CD14-positive monocyte (primary cell): ENCODE data around the gene GADD45GIP1. TPM values are rescaled to one million over a fixed set of nuclear protein-coding genes. Genes with fewer than 3 reads are reported as not detected.
A peak's percentile ranks its signal among the peaks of the same experiment; 100 is the strongest.
"Not testable (repeated sequence)": the region's sequence is repeated elsewhere in the genome, so short reads cannot be mapped to it uniquely, and the experiment has no call there.

Experiments
- DNase-seq, 3 donors: peaks; one replicate each; pipeline ENCODE4 v3.0.0-alpha.2; 2011 to 2022
- H2AFZ ChIP-seq: 2 replicates; pipeline ENCODE4 v1.6.0; 2012; ENCODE audit warnings: mild to moderate bottlenecking, low read depth, low read length, inconsistent platforms; ENCODE audit not compliant: insufficient read depth, poor library complexity, severe bottlenecking
- H3K27ac ChIP-seq, 2 donors: 1 replicate in 1 of 2; 2 replicates in 1 of 2; pipeline ENCODE4 v1.5.1; 2012 to 2013; ENCODE audit warnings: low read length in 2 of 2, control low read depth in 1 of 2, inconsistent platforms in 1 of 2, low read depth in 1 of 2, mild to moderate bottlenecking in 1 of 2
- H3K27me3 ChIP-seq, 2 donors: one replicate each; pipeline versions ENCODE4 v1.6.0 to v1.6.1; 2011 to 2013; ENCODE audit warnings: low read length in 2 of 2; ENCODE audit not compliant: control insufficient read depth in 2 of 2, insufficient read depth in 2 of 2
- H3K36me3 ChIP-seq, 2 donors: replicated peaks in 1 of 2; 1 replicate in 1 of 2; 2 replicates in 1 of 2; pipeline versions ENCODE4 v1.5.1 to v1.6.1; 2012 to 2013; ENCODE audit warnings: low read length in 2 of 2, control low read depth in 1 of 2, inconsistent platforms in 1 of 2, mild to moderate bottlenecking in 1 of 2; ENCODE audit not compliant: insufficient read depth in 2 of 2, control insufficient read depth in 1 of 2
- H3K4me1 ChIP-seq, 2 donors: 1 replicate in 1 of 2; 2 replicates in 1 of 2; pipeline versions ENCODE4 v1.5.1 to v1.6.1; 2012 to 2013; ENCODE audit warnings: low read length in 2 of 2, control low read depth in 1 of 2, inconsistent platforms in 1 of 2, mild to moderate bottlenecking in 1 of 2, moderate library complexity in 1 of 2; ENCODE audit not compliant: insufficient read depth in 2 of 2, control insufficient read depth in 1 of 2
- H3K4me2 ChIP-seq: replicated peaks from 2 replicates; pipeline ENCODE3; 2012; ENCODE audit warnings: low read length, moderate library complexity, mild to moderate bottlenecking; ENCODE audit not compliant: poor library complexity, severe bottlenecking; ENCODE audit errors: extremely low read depth
- H3K4me3 ChIP-seq, 3 experiments: fragments of 200-600 bp in 1 of 3; sonication (generic) in 1 of 3; replicated peaks in 1 of 3; 1 replicate in 2 of 3; 2 replicates in 1 of 3; pipeline ENCODE4 v1.5.1; 2011 to 2013; ENCODE audit warnings: low read length in 3 of 3, mild to moderate bottlenecking in 3 of 3, control low read depth in 2 of 3, low read depth in 2 of 3, inconsistent platforms in 1 of 3, moderate library complexity in 1 of 3
- H3K79me2 ChIP-seq: 2 replicates; pipeline ENCODE4 v1.6.0; 2012; ENCODE audit warnings: mild to moderate bottlenecking, control low read depth, inconsistent platforms, low read length, moderate library complexity; ENCODE audit not compliant: insufficient read depth
- H3K9ac ChIP-seq: 2 replicates; pipeline ENCODE4 v1.6.0; 2017; ENCODE audit warnings: low read length, mild to moderate bottlenecking; ENCODE audit not compliant: insufficient read depth, poor library complexity, severe bottlenecking
- H3K9me3 ChIP-seq, 2 donors: replicated peaks in 1 of 2; 1 replicate in 1 of 2; 2 replicates in 1 of 2; pipeline versions ENCODE4 v1.5.1 to v1.6.1; 2012 to 2013; ENCODE audit warnings: low read length in 2 of 2, control low read depth in 1 of 2; ENCODE audit not compliant: control insufficient read depth in 1 of 2, insufficient read depth in 1 of 2
- H4K20me1 ChIP-seq: 2 replicates; pipeline ENCODE4 v1.6.0; 2012; ENCODE audit warnings: mild to moderate bottlenecking, low read length, control low read depth, moderate library complexity; ENCODE audit not compliant: insufficient read depth
- H3K27ac Mint-ChIP-seq, 7 donors: one replicate each; pipeline ENCODE4 v1.8.0; 2020; ENCODE audit warnings: mild to moderate bottlenecking in 7 of 7, mixed read lengths in 7 of 7, moderate library complexity in 6 of 7, inconsistent platforms in 2 of 7
- H3K27me3 Mint-ChIP-seq, 3 donors: one replicate each; pipeline ENCODE4 v1.8.0; 2021 to 2022; ENCODE audit warnings: low read depth in 3 of 3, mild to moderate bottlenecking in 3 of 3, mixed read lengths in 3 of 3, moderate library complexity in 3 of 3, inconsistent platforms in 1 of 3
- H3K36me3 Mint-ChIP-seq, 2 donors: one replicate each; pipeline ENCODE4 v1.8.0; 2020; ENCODE audit warnings: mixed read lengths in 2 of 2, inconsistent platforms in 1 of 2, mild to moderate bottlenecking in 1 of 2
- H3K4me1 Mint-ChIP-seq: one replicate; pipeline ENCODE4 v1.8.0; 2020; ENCODE audit warnings: mild to moderate bottlenecking, mixed read lengths
- H3K4me3 Mint-ChIP-seq, 2 donors: one replicate each; pipeline ENCODE4 v1.8.0; 2020; ENCODE audit warnings: mild to moderate bottlenecking in 2 of 2, mixed read lengths in 2 of 2, moderate library complexity in 1 of 2
- H3K9me3 Mint-ChIP-seq, 7 donors: one replicate each; pipeline ENCODE4 v1.8.0; 2020 to 2022; ENCODE audit warnings: mixed read lengths in 7 of 7, mild to moderate bottlenecking in 6 of 7, moderate library complexity in 6 of 7, inconsistent platforms in 2 of 7
- CTCF ChIP-seq: fragments of 200-600 bp; IDR thresholded peaks from one replicate; pipeline ENCODE4 v1.8.0; 2022; ENCODE audit warnings: antibody characterized with exemption, mild to moderate bottlenecking
- WGBS: methylation state at CpG from one replicate; pipeline ENCODE4 v1.1.5; 2013; ENCODE audit warnings: missing lambda C conversion rate; ENCODE audit not compliant: insufficient coverage; 5-methylcytosine and 5-hydroxymethylcytosine counted together
- intact Hi-C, 2 donors: fragments of 100-400 bp; cut with micrococcal nuclease; formaldehyde crosslinking; loops; one replicate each; pipeline versions ENCODE4 v1.15.0 to v1.15.1; 2023
- polyA plus RNA-seq, 3 donors: library from polyadenylated mRNA; depleted of rRNA in 1 of 3; unstranded in 2 of 3; stranded (reverse) in 1 of 3; fragments of 300-500 nt in 2 of 3; fragments of >200 nt in 1 of 3; fragmentation: Illumina TruSeq in 2 of 3; gene quantifications; 1 replicate in 2 of 3; 2 replicates in 1 of 3; pipeline ENCODE4 v1.2.3, GENCODE V29; 2012 to 2021

GADD45GIP1 gene
- polyA plus RNA-seq, 3 donors, result 8.3 to 42.4 (median 31.6) TPM

DNA sequence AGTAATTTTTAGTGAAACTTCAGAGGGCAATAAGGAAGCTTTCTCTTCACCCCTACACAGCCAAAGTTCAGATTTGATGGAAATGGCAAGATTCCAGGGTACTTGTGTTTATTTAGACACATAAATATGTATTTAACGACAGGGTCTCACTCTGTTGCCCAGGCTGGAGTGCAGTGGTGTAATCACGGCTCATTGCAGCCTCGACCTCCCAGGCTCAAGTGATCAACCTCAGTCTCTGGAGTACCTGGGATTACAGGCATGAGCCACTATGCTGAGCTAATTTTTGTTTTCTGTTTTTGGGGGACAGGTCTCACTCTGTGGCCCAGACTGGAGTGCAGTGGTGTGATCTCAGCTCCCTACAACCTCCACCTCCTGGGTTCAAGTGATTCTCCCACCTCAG, 36.0 kb downstream of the GADD45GIP1 start:
- peaks cover 10 to 14% of the 10 kb centered on the region in 2 donors for H3K4me1 ChIP-seq
- H3K9ac ChIP-seq, result no peak overlapping the region
- H3K4me3 ChIP-seq, result no peak overlapping the region
- peak overlapping the region in 5 of 7 donors; percentile 10 to 82 (median 54) for H3K27ac Mint-ChIP-seq
- H3K4me2 ChIP-seq, result no peak overlapping the region
- H3K27ac ChIP-seq, result no peak overlapping the region
- H3K9me3 ChIP-seq, result no peaks in the 10 kb centered on the region
- H3K27me3 Mint-ChIP-seq, result peaks cover 0 to 3% (median 0%) of the 10 kb centered on the region in 3 donors
- no peaks in the 10 kb centered on the region for H3K27me3 ChIP-seq
- no peak overlapping the region for H2AFZ ChIP-seq
- WGBS, result 68% methylated on average over 3 of the region's 3 CpGs
- peaks cover 32 to 46% of the 10 kb centered on the region in 2 donors for H3K36me3 Mint-ChIP-seq
- no peak for TF ChIP-seq CTCF
- H3K79me2 ChIP-seq, result no peaks in the 10 kb centered on the region
- H3K36me3 ChIP-seq, result peaks cover 30 to 41% of the 10 kb centered on the region in 2 donors
- no peaks in the 10 kb centered on the region for H4K20me1 ChIP-seq
- H3K4me3 Mint-ChIP-seq, result no peak overlapping the region
- DNase-seq, result no peak
- H3K9me3 Mint-ChIP-seq, result peaks cover 0 to 4% (median 0%) of the 10 kb centered on the region in 7 donors
- peaks cover 11% of the 10 kb centered on the region for H3K4me1 Mint-ChIP-seq
- intact Hi-C loops, result no loop called here

- 93% methylated on average over 9 of the region's 14 CpGs for WGBS
- Histone ChIP-seq H3K4me3 (no peak overlapping the region), H3K27ac (no peak overlapping the region), H3K4me2 (no peak overlapping the region), H3K27me3 (no peaks in the 10 kb centered on the region), H3K36me3 (peaks cover 11 to 13% of the 10 kb centered on the region in 2 donors), H4K20me1 (no peaks in the 10 kb centered on the region), H3K9me3 (no peaks in the 10 kb centered on the region), H2AFZ (no peak overlapping the region), H3K4me1 (peaks cover 26 to 29% of the 10 kb centered on the region in 2 donors), H3K79me2 (no peaks in the 10 kb centered on the region), H3K9ac (no peak overlapping the region)
- Mint-ChIP-seq H3K27me3 (peaks cover 0 to 5% (median 0%) of the 10 kb centered on the region in 3 donors), H3K9me3 (peaks cover 0 to 4% (median 0%) of the 10 kb centered on the region in 7 donors), H3K36me3 (peaks cover 10 to 18% of the 10 kb centered on the region in 2 donors), H3K4me1 (peaks cover 26% of the 10 kb centered on the region), H3K4me3 (peak overlapping the region; percentile 70 to 73), H3K27ac (peak overlapping the region in 6 of 7 donors; percentile 28 to 93 (median 88))
- no peak for TF ChIP-seq CTCF
- no peak for DNase-seq
- intact Hi-C loops, result no loop called here
Observed at GRCh38 chr19:12918253-12918652, 38.8 kb downstream of the GADD45GIP1 start.

- H3K9ac ChIP-seq, H3K36me3 Mint-ChIP-seq, H3K79me2 ChIP-seq, H3K27me3 Mint-ChIP-seq, H3K9me3 Mint-ChIP-seq, H3K27ac Mint-ChIP-seq, H3K36me3 ChIP-seq, H2AFZ ChIP-seq, DNase-seq, intact Hi-C loops, H3K4me3 Mint-ChIP-seq, H3K4me3 ChIP-seq, H3K4me2 ChIP-seq, H3K27ac ChIP-seq, H3K9me3 ChIP-seq, H3K27me3 ChIP-seq, H4K20me1 ChIP-seq: not testable (repeated sequence)
- peaks cover 39% of the 10 kb centered on the region for H3K4me1 Mint-ChIP-seq
- H3K4me1 ChIP-seq, result peaks cover 37 to 40% of the 10 kb centered on the region in 2 donors
- no CpG with 5 or more reads among the region's 4 CpGs for WGBS
Observed at GRCh38 chr19:12915860-12916259, 41.2 kb downstream of the GADD45GIP1 start.
